Endothelial cell of umbilical vein (primary cell): ENCODE data around the gene FUT8. TPM values are rescaled to one million over a fixed set of nuclear protein-coding genes. Genes with fewer than 3 reads are reported as not detected.

ENCODE experiments used
- BruUV-seq: library from RNA; stranded (reverse); fragments of 400-500 nt; replicated peaks from 2 replicates; lab custom pipeline; 2021; lab: Mats Ljungman, UMichigan
- CTCF ChIA-PET: fragments of 300-600, 350-600 bp; sonication (Branson Sonifier 250); formaldehyde crosslinking; loops from one replicate; lab custom pipeline; 2021; ENCODE audit warnings: antibody characterized with exemption, inconsistent platforms; lab: Charles Lee
- POLR2A ChIA-PET: fragments of 300-600, 350-600 bp; sonication (Branson Sonifier 250); formaldehyde crosslinking; loops from one replicate; lab custom pipeline; 2021; ENCODE audit warnings: antibody characterized with exemption, inconsistent platforms; lab: Charles Lee
- DNase-seq: peaks from one replicate; pipeline ENCODE4 v3.0.0-alpha.2; 2011; ENCODE audit warnings: low read depth, low spot score
- FAIRE-seq: peaks from 2 replicates; lab custom pipeline; 2011; peaks lifted over from hg19 to GRCh38; lab: Jason Lieb, UNC
- H2AFZ ChIP-seq: 2 replicates; pipeline ENCODE4 v1.6.0; 2012; ENCODE audit warnings: low read depth, low read length, control low read depth, inconsistent platforms
- H3K27ac ChIP-seq: 2 replicates; pipeline ENCODE4 v1.5.1; 2011; ENCODE audit warnings: low read depth, mild to moderate bottlenecking, control low read depth, low read length, moderate library complexity; ENCODE audit not compliant: insufficient read depth
- H3K27me3 ChIP-seq, 2 experiments: 2 replicates each; pipeline versions ENCODE4 v1.6.0 to v1.6.1; 2011; ENCODE audit warnings: low read length in 2 of 2, mixed read lengths in 1 of 2; ENCODE audit not compliant: control insufficient read depth in 2 of 2, insufficient read depth in 2 of 2
- H3K36me3 ChIP-seq, 2 experiments: 2 replicates in 1 of 2; 3 replicates in 1 of 2; pipeline ENCODE4 v1.5.1; 2011; ENCODE audit warnings: low read length in 2 of 2, mild to moderate bottlenecking in 1 of 2, moderate library complexity in 1 of 2; ENCODE audit not compliant: control insufficient read depth in 2 of 2, insufficient read depth in 2 of 2; ENCODE audit errors: extremely low read depth in 1 of 2
- H3K4me1 ChIP-seq: 3 replicates; pipeline ENCODE4 v1.5.1; 2011; ENCODE audit warnings: mild to moderate bottlenecking, low read length; ENCODE audit not compliant: control insufficient read depth, insufficient read depth; ENCODE audit errors: extremely low read depth
- H3K4me2 ChIP-seq: 2 replicates; pipeline ENCODE4 v1.6.1; 2011; ENCODE audit warnings: low read length, control low read depth, mixed read lengths; ENCODE audit not compliant: insufficient read depth
- H3K4me3 ChIP-seq, 3 experiments: fragments of 200-600 bp in 1 of 3; sonication (generic), shearing (Covaris generic) in 1 of 3; replicated peaks in 1 of 3; 2 replicates each; pipeline ENCODE4 v1.5.1; 2011 to 2016; ENCODE audit warnings: control low read depth in 3 of 3, low read length in 3 of 3, mild to moderate bottlenecking in 2 of 3, inconsistent platforms in 1 of 3, low read depth in 1 of 3, moderate library complexity in 1 of 3; ENCODE audit not compliant: insufficient read depth in 1 of 3
- H3K79me2 ChIP-seq: 2 replicates; pipeline ENCODE4 v1.6.0; 2012; ENCODE audit warnings: low read length, inconsistent platforms; ENCODE audit not compliant: control insufficient read depth, insufficient read depth
- H3K9ac ChIP-seq: replicated peaks from 2 replicates; pipeline ENCODE3; 2011; ENCODE audit warnings: low read length, control low read depth; ENCODE audit not compliant: insufficient read depth; ENCODE audit errors: extremely low read depth
- H3K9me1 ChIP-seq: replicated peaks from 3 replicates; pipeline ENCODE4 v1.6.0; 2011; ENCODE audit warnings: mild to moderate bottlenecking, low read length; ENCODE audit not compliant: control insufficient read depth, insufficient read depth; ENCODE audit errors: extremely low read depth
- H3K9me3 ChIP-seq: replicated peaks from 2 replicates; pipeline ENCODE4 v1.5.1; 2012; ENCODE audit warnings: low read length, inconsistent platforms; ENCODE audit not compliant: control insufficient read depth, insufficient read depth
- H4K20me1 ChIP-seq: replicated peaks from 2 replicates; pipeline ENCODE3; 2011; ENCODE audit warnings: mild to moderate bottlenecking, low read length; ENCODE audit not compliant: control insufficient read depth, insufficient read depth; ENCODE audit errors: extremely low read depth
- CTCF ChIP-seq, 2 donors: IDR thresholded peaks; 1 replicate in 1 of 2; 2 replicates in 1 of 2; pipeline ENCODE4 v1.5.1; 2011; ENCODE audit warnings: low read length in 2 of 2, mild to moderate bottlenecking in 2 of 2, moderate library complexity in 2 of 2, control low read depth in 1 of 2, inconsistent platforms in 1 of 2, low read depth in 1 of 2; ENCODE audit not compliant: insufficient read depth in 1 of 2; ENCODE audit errors: extremely low read depth in 1 of 2
- EZH2 ChIP-seq: IDR thresholded peaks from 2 replicates; pipeline ENCODE4 v1.6.1; 2012; ENCODE audit warnings: borderline replicate concordance, low read depth, mild to moderate bottlenecking, moderate library complexity, low read length, inconsistent platforms; ENCODE audit not compliant: severe bottlenecking
- FOS ChIP-seq: IDR thresholded peaks from 2 replicates; pipeline ENCODE4 v1.6.1; 2011; ENCODE audit warnings: mild to moderate bottlenecking, low read length, moderate library complexity, borderline replicate concordance; ENCODE audit not compliant: insufficient read depth
- GATA2 ChIP-seq: IDR thresholded peaks from 2 replicates; pipeline ENCODE4 v1.7.0; 2011; ENCODE audit warnings: low read depth, mild to moderate bottlenecking, moderate library complexity, mixed read lengths, low read length; ENCODE audit not compliant: insufficient read length, insufficient read depth
- JUN ChIP-seq: IDR thresholded peaks from 2 replicates; pipeline ENCODE4 v1.6.1; 2011; ENCODE audit warnings: borderline replicate concordance, low read depth; ENCODE audit not compliant: insufficient read length, insufficient read depth
- MAX ChIP-seq: IDR thresholded peaks from 2 replicates; pipeline ENCODE4 v1.6.1; 2011; ENCODE audit not compliant: insufficient read depth, insufficient read length
- MYC ChIP-seq: IDR thresholded peaks from one replicate; pipeline ENCODE4 v1.6.1; 2011; ENCODE audit warnings: mild to moderate bottlenecking, low read depth, low read length
- POLR2A ChIP-seq: IDR thresholded peaks from 2 replicates; pipeline ENCODE4 v1.6.1; 2012; ENCODE audit warnings: low read depth, mild to moderate bottlenecking, control low read depth, low read length
- POLR2AphosphoS5 ChIP-seq: IDR thresholded peaks from 2 replicates; pipeline ENCODE4 v1.6.1; 2012; ENCODE audit warnings: low read depth, mild to moderate bottlenecking, control low read depth, low read length, moderate library complexity; ENCODE audit not compliant: insufficient read depth
- dilution Hi-C: fragments of 300-500 bp; cut with MboI; formaldehyde crosslinking; loops from one replicate; pipeline ENCODE4 v1.15.0; 2019; ENCODE audit warnings: low sequenced_read_pairs; ENCODE audit not compliant: extremely low pct_ligation_motif_present
- intact Hi-C: fragments of 100-400 bp; cut with micrococcal nuclease; formaldehyde crosslinking; loops from one replicate; pipeline ENCODE4 v1.10.0; 2022
- polyA plus RNA-seq, 4 experiments: library from polyadenylated mRNA; depleted of rRNA in 3 of 4; stranded (reverse) in 3 of 4; unstranded in 1 of 4; fragments of >200 nt; gene quantifications; 2 replicates each; pipeline versions ENCODE4 v1.2.1 to v1.2.3, GENCODE V29; 2011 to 2012; ENCODE audit warnings: missing spikeins in 1 of 4
- total RNA-seq: library from RNA; stranded (reverse); gene quantifications from 2 replicates; pipeline ENCODE4 v1.2.3, GENCODE V29; 2021

FUT8 gene
- total and polyA plus RNA-seq, 2 donors (not counting 3 experiments of a cell fraction or from before 2014, with no cell fraction given): 16.7 to 38.8 TPM

- ChIA-PET CTCF (no interaction called here), POLR2A (no interaction called here)
- Histone ChIP-seq H4K20me1 (no peaks in the 10 kb centered on the region), H3K27me3 (no peaks in the 10 kb centered on the region), H3K9me1 (no peaks in the 10 kb centered on the region), H2AFZ (no peak overlapping the region), H3K36me3 (no peaks in the 10 kb centered on the region), H3K9ac (no peak overlapping the region), H3K79me2 (peaks cover 42% of the 10 kb centered on the region), H3K9me3 (no peaks in the 10 kb centered on the region), H3K4me1 (no peaks in the 10 kb centered on the region), H3K27ac (no peak overlapping the region), H3K4me2 (no peak overlapping the region), H3K4me3 (no peak overlapping the region)
- no TSS peak for BruUV-seq
- DNase-seq: no peak
- intact Hi-C loops: no loop called here
- dilution Hi-C loops: no loop called here
- TF ChIP-seq MYC (no peak), EZH2 (no peak), FOS (no peak), GATA2 (no peak), POLR2AphosphoS5 (no peak), POLR2A (no peak), MAX (no peak), CTCF (IDR thresholded peaks at IDR 0.05; ENCODE audit: extremely low read depth in 1 of 2, insufficient read depth in 1 of 2, low read depth in 1 of 2, low read length in 2 of 2) (no peak), JUN (no peak)
- no peak for FAIRE-seq
Measured at GRCh38 chr14:65509842-65510241, 97.3 kb downstream of the FUT8 start.
